Measurements from ENCODE around the gene AFF2.

Gene AFF2

DNA sequence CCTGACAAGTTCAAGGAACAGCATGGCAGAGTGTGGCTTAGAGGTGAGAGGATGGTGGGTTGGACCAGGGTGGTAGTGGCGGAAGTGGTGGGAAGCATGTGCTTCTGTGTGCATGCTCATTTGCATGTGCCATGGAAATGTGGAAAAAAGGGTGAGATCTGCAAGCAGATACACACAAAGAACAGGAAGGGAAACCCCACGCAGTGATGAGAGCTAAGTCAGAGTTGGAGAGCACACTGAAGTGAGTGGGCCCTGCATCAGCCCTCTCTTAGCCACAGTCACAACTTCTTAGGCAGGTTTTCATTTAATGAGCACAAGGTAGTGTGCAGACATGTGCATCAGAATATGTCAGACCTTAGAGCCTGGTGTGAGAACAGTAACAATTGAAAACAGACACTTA lies 483.8 kb downstream of the AFF2 start:
- Histone ChIP-seq H3K27ac (ENCODE audit: low read length) (no peak overlapping the region), H3K4me1 (ENCODE audit: control insufficient read depth in 1 of 2, insufficient read depth in 2 of 2, low read length in 2 of 2) (no peaks in the 10 kb centered on the region), H3K27me3 (ENCODE audit: low read depth, low read length) (no peaks in the 10 kb centered on the region), H3K4me3 (ENCODE audit: low read depth in 1 of 2, low read length in 2 of 2) (no peak overlapping the region), H3K9me3 (ENCODE audit: control insufficient read depth in 1 of 2, low read length in 2 of 2) (no peaks in the 10 kb centered on the region), H3K36me3 (ENCODE audit: control insufficient read depth in 1 of 2, insufficient read depth in 2 of 2, low read length in 2 of 2) (no peaks in the 10 kb centered on the region)

DNA sequence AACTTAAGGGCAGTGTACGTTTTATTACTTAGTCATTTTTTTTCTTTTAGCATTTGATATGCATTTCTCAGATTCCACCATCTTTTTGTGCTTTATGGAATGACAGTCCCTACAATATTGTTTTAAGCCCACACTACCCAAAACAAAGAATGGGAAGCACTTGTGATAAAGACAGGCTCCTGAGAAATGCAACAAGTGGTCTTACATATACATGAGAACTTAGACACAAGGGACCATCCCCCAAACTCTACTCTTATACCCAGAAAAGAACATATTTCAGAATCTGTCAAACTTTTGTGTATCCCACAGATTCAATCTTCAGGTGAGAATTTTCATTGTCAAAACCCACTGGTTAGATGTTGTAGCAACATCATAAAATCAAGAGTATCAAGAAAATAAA lies 491.1 kb downstream of the AFF2 start:
- H3K27me3 ChIP-seq (ENCODE audit: low read depth, low read length): no peaks in the 10 kb centered on the region

DNA sequence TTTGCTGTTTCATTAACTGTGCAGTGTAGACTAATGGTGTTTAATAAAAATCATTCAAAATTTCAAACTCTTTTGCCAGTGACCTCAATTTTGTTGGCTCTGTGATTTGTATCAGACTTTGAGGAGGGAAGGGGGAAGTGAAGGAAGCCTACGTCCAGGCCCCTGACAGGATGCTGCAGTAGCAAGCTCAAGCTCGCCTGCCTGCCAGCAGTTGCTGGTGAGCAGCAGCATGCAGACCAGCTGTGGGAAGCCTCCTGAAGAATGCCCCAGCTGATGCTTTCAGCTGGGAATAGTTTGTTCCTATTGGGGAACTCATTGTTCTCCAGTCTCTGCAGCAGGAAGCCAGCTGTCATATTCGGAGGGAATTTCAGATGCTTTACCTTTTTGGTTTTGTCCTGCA lies 495.2 kb downstream of the AFF2 start:
- H3K27me3 ChIP-seq (ENCODE audit: low read depth, low read length): no peaks in the 10 kb centered on the region
- H3K4me3 ChIP-seq (ENCODE audit: low read depth in 1 of 2, low read length in 2 of 2): no peak overlapping the region
- no peaks in the 10 kb centered on the region for H3K9me3 ChIP-seq (ENCODE audit: control insufficient read depth in 1 of 2, low read length in 2 of 2)
- H3K36me3 ChIP-seq (ENCODE audit: control insufficient read depth in 1 of 2, insufficient read depth in 2 of 2, low read length in 2 of 2): no peaks in the 10 kb centered on the region
- H3K27ac ChIP-seq (ENCODE audit: low read length): no peak overlapping the region
- H3K4me1 ChIP-seq (ENCODE audit: control insufficient read depth in 1 of 2, insufficient read depth in 2 of 2, low read length in 2 of 2): no peaks in the 10 kb centered on the region

More for the DNA sequence above, 491.1 kb downstream of the AFF2 start:
- no peaks in the 10 kb centered on the region for H3K4me1 ChIP-seq (ENCODE audit: control insufficient read depth in 1 of 2, insufficient read depth in 2 of 2, low read length in 2 of 2)
- H3K36me3 ChIP-seq (ENCODE audit: control insufficient read depth in 1 of 2, insufficient read depth in 2 of 2, low read length in 2 of 2): no peaks in the 10 kb centered on the region
- H3K27ac ChIP-seq (ENCODE audit: low read length): no peak overlapping the region
- no peak overlapping the region for H3K4me3 ChIP-seq (ENCODE audit: low read depth in 1 of 2, low read length in 2 of 2)
- H3K9me3 ChIP-seq (ENCODE audit: control insufficient read depth in 1 of 2, low read length in 2 of 2): no peaks in the 10 kb centered on the region

DNA sequence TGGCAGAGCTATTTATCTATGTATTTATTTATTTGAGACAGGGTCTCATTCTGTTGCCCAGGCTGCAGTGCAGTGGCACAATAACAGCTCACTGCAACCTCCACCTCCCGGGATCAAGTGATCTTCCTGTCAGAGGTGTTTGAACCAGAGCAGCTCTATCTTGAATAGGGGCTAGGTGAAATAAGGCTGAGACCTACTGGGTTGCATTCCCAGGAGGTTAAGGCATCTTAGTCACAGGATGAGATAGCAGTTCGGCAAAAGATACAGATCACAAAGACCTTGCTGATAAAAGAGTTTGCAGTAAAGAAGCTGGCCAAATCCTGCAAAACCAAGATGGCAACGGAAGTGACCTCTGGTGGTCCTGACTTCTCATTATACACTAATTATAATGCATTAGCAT lies 501.9 kb downstream of the AFF2 start:
- H3K4me3 ChIP-seq (ENCODE audit: low read depth in 1 of 2, low read length in 2 of 2): no peak overlapping the region
- H3K4me1 ChIP-seq (ENCODE audit: control insufficient read depth in 1 of 2, insufficient read depth in 2 of 2, low read length in 2 of 2): no peaks in the 10 kb centered on the region
- no peaks in the 10 kb centered on the region for H3K36me3 ChIP-seq (ENCODE audit: control insufficient read depth in 1 of 2, insufficient read depth in 2 of 2, low read length in 2 of 2)
- H3K27ac ChIP-seq (ENCODE audit: low read length): no peak overlapping the region
- H3K27me3 ChIP-seq (ENCODE audit: low read depth, low read length): no peaks in the 10 kb centered on the region
- no peaks in the 10 kb centered on the region for H3K9me3 ChIP-seq (ENCODE audit: control insufficient read depth in 1 of 2, low read length in 2 of 2)

DNA sequence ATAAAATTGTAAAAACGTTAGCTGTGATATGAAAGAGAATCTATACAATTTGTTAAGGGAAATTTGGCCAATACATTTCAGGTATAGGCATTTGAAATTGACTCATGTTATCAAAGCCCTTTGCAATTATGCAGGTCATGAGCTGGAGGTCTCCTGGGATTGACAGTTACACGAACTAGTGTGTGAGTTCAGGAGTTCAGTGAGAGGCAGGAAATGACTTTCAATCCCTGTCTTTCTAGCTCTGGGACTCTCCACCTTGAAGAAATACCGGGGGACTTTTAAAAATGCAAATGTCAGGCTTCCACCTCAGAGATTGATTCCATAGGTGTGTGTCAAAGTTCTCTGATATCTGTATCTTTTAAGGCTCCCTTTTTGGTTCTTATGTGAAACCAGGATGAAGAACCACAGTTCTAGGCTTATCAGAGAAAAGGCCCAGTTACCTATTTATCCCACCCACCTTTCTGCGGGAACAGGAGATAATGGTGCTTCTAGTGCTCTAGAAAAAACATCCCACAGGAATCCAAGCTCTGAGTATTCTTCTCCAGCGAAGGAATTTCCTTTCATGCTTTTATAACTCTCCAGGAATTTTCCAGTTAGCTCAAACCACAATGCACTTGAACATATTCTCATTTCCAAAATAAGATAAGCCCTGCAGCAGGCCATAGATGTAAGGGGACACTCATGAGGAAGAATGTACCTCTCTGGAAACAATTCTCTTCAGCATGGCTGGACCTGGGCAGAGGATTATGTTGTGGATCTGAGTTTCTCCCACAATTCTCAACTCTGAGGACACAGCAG lies 503.6 kb downstream of the AFF2 start:
- Histone ChIP-seq H3K9me3 (ENCODE audit: control insufficient read depth in 1 of 2, low read length in 2 of 2) (no peaks in the 10 kb centered on the region), H3K36me3 (ENCODE audit: control insufficient read depth in 1 of 2, insufficient read depth in 2 of 2, low read length in 2 of 2) (no peaks in the 10 kb centered on the region), H3K4me1 (ENCODE audit: control insufficient read depth in 1 of 2, insufficient read depth in 2 of 2, low read length in 2 of 2) (no peaks in the 10 kb centered on the region), H3K27ac (ENCODE audit: low read length) (no peak overlapping the region), H3K4me3 (ENCODE audit: low read depth in 1 of 2, low read length in 2 of 2) (no peak overlapping the region), H3K27me3 (ENCODE audit: low read depth, low read length) (no peaks in the 10 kb centered on the region)

DNA sequence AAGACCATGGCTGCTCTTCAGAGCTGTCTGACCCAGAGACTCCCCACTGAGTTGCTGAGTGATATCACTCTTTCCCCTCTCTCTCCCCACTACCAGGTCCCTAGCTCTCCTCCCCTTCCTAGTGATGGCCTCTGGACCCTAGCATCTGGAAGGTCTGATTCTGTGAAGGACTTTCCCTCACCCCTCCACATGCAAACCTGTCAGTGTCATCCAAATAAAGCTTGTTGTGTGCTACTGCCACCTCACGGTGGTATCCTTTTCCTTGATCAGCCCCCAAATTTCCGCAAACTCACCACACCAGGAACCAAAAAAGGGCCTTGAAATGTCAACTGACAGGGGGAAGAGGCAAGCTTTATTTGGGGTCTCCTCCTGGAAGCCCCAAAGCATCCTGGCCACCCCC lies 504.5 kb downstream of the AFF2 start:
- H3K4me3 ChIP-seq (ENCODE audit: low read depth in 1 of 2, low read length in 2 of 2): no peak overlapping the region

DNA sequence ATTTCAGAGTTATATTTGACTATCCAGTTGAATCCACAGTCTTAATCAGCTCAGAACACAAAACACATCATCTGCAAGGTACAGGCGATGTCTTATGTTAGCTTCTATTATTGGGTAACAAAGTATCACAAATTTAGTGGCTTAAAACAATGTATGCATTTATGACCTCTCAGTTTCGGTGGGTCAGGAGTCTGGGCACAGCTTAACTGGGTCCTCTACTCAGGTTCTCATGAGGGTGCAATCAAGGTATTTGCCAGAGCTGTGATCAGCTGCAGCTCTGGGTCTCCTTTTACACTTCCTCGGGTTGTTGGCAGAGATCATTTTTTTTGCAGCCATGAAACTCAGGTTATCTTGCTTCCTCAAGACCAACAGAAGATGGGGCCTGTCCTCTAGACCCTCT lies 505.8 kb downstream of the AFF2 start:
- Histone ChIP-seq H3K27ac (ENCODE audit: low read length) (no peak overlapping the region), H3K27me3 (ENCODE audit: low read depth, low read length) (no peaks in the 10 kb centered on the region), H3K9me3 (ENCODE audit: control insufficient read depth in 1 of 2, low read length in 2 of 2) (no peaks in the 10 kb centered on the region), H3K4me1 (ENCODE audit: control insufficient read depth in 1 of 2, insufficient read depth in 2 of 2, low read length in 2 of 2) (no peaks in the 10 kb centered on the region), H3K4me3 (ENCODE audit: low read depth in 1 of 2, low read length in 2 of 2) (no peak overlapping the region), H3K36me3 (ENCODE audit: control insufficient read depth in 1 of 2, insufficient read depth in 2 of 2, low read length in 2 of 2) (no peaks in the 10 kb centered on the region)

More for the DNA sequence above, 504.5 kb downstream of the AFF2 start:
- Histone ChIP-seq H3K27me3 (ENCODE audit: low read depth, low read length) (no peaks in the 10 kb centered on the region), H3K4me1 (ENCODE audit: control insufficient read depth in 1 of 2, insufficient read depth in 2 of 2, low read length in 2 of 2) (no peaks in the 10 kb centered on the region), H3K36me3 (ENCODE audit: control insufficient read depth in 1 of 2, insufficient read depth in 2 of 2, low read length in 2 of 2) (no peaks in the 10 kb centered on the region), H3K9me3 (ENCODE audit: control insufficient read depth in 1 of 2, low read length in 2 of 2) (no peaks in the 10 kb centered on the region), H3K27ac (ENCODE audit: low read length) (no peak overlapping the region)

DNA sequence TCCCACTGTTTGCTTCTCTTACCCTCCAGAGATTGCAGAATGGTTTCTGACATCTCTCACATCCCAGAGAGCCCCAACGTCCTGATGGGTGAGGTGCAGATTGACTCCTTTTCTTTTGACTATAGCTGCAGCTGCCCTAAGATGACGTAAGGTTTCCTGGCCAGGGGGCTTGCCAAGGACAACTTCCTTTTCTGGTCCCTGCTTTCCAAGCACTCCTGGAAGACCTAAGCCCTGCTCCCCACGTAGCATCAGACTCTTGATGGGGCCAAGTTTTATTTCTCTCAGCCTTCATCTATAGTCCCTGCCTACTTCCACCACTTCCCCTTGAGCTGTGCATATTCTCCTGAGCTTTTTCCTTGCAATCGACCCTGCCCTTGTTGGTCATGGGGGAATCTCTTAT lies 507.0 kb downstream of the AFF2 start:
- no peaks in the 10 kb centered on the region for H3K4me1 ChIP-seq (ENCODE audit: control insufficient read depth in 1 of 2, insufficient read depth in 2 of 2, low read length in 2 of 2)
- H3K4me3 ChIP-seq (ENCODE audit: low read depth in 1 of 2, low read length in 2 of 2): no peak overlapping the region
- no peaks in the 10 kb centered on the region for H3K9me3 ChIP-seq (ENCODE audit: control insufficient read depth in 1 of 2, low read length in 2 of 2)
- no peaks in the 10 kb centered on the region for H3K27me3 ChIP-seq (ENCODE audit: low read depth, low read length)
- no peak overlapping the region for H3K27ac ChIP-seq (ENCODE audit: low read length)
- H3K36me3 ChIP-seq (ENCODE audit: control insufficient read depth in 1 of 2, insufficient read depth in 2 of 2, low read length in 2 of 2): no peaks in the 10 kb centered on the region

DNA sequence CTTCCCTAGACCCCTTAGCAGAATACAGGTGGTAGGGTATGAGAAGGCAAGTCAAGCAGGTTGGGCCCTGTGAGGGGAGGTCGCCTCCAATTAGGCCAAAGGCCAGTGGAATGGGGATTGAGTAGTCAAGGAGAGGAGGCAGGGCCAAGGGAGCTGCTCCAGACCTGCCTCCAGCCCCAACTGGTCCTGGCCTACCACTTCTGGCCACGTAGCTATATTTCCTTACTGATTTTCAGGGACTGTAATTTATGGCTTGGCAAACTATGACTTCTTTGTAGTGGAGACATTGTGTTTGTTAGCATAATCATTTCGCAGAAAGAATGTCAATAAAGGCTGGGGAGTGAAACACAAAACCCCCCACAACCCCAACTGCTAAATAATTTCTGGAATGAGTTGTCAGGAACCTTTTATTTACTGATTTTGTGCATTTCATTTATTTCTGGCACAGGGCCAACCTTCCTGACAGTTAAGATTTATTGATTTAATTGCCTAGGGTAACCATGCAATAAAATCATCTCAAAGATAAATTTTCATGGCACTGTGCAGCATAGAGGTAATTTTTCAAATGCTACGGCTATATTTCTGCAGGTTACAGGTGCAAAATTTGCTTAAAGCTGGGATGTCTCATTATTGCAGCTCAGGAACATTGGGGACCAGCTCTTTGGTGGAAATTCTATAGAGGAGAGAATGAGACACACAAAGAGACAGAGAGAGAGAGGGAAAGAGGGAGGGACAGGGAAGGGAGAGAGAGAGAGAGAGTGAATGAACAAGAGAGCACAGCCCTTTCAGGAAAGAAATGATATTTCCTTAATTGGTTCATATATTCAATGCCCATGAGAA lies 509.8 kb downstream of the AFF2 start:
- Histone ChIP-seq H3K27ac (ENCODE audit: low read length) (no peak overlapping the region), H3K4me1 (ENCODE audit: control insufficient read depth in 1 of 2, insufficient read depth in 2 of 2, low read length in 2 of 2) (no peaks in the 10 kb centered on the region), H3K9me3 (ENCODE audit: control insufficient read depth in 1 of 2, low read length in 2 of 2) (no peaks in the 10 kb centered on the region), H3K36me3 (ENCODE audit: control insufficient read depth in 1 of 2, insufficient read depth in 2 of 2, low read length in 2 of 2) (no peaks in the 10 kb centered on the region), H3K27me3 (ENCODE audit: low read depth, low read length) (no peaks in the 10 kb centered on the region), H3K4me3 (ENCODE audit: low read depth in 1 of 2, low read length in 2 of 2) (no peak overlapping the region)

DNA sequence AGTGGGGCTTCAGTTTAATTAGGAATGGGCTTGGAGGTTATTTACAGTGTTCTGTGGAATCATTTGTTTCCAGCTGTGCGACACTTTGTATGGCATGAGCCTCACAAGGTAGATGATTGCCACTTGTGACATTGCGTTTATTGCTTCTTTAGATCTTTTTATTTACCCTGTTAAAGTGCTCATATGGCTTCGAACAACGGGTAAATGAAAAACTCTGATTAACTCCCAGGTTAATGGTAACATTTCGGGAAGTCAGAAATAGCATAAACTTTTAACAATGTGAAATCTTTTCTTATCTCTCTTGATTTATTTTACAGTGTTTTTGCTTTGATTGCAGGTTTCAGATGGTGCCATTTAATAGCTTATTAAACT lies 510.4 kb downstream of the AFF2 start:
- Histone ChIP-seq H3K9me3 (ENCODE audit: control insufficient read depth in 1 of 2, low read length in 2 of 2) (no peaks in the 10 kb centered on the region), H3K4me1 (ENCODE audit: control insufficient read depth in 1 of 2, insufficient read depth in 2 of 2, low read length in 2 of 2) (no peaks in the 10 kb centered on the region), H3K27me3 (ENCODE audit: low read depth, low read length) (no peaks in the 10 kb centered on the region), H3K4me3 (ENCODE audit: low read depth in 1 of 2, low read length in 2 of 2) (no peak overlapping the region), H3K27ac (ENCODE audit: low read length) (no peak overlapping the region), H3K36me3 (ENCODE audit: control insufficient read depth in 1 of 2, insufficient read depth in 2 of 2, low read length in 2 of 2) (no peaks in the 10 kb centered on the region)

DNA sequence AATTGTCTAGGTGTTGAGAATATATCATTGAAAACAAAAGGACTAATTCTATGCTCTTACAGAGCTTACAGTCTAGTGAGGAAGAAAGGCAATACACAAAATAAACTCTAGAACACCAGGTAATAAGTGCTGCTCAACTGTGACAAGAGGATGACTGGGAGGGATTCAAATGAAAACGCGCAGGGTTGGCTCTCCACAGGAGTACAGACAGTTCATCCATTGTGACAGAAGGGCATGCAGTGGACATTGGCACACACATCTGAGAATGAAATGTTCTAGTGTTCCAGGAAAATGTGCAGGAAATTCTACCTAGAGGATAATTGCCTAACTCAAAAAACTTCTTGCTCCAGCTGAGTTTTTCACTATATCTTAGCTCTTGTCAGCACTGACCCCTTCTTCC lies 512.7 kb downstream of the AFF2 start:
- Histone ChIP-seq H3K4me3 (ENCODE audit: low read depth in 1 of 2, low read length in 2 of 2) (no peak overlapping the region), H3K9me3 (ENCODE audit: control insufficient read depth in 1 of 2, low read length in 2 of 2) (no peaks in the 10 kb centered on the region), H3K36me3 (ENCODE audit: control insufficient read depth in 1 of 2, insufficient read depth in 2 of 2, low read length in 2 of 2) (no peaks in the 10 kb centered on the region), H3K27me3 (ENCODE audit: low read depth, low read length) (no peaks in the 10 kb centered on the region), H3K4me1 (ENCODE audit: control insufficient read depth in 1 of 2, insufficient read depth in 2 of 2, low read length in 2 of 2) (no peaks in the 10 kb centered on the region), H3K27ac (ENCODE audit: low read length) (no peak overlapping the region)

All from muscle layer of duodenum (tissue), 2 donors.